HEK293 (cell line): Measurements from ENCODE around the gene DCTN3.
A peak's percentile ranks its signal among the peaks of the same experiment; 100 is the strongest.

Source experiments
- CTCF ChIA-PET: fragments of 350-600 bp; formaldehyde crosslinking; extraction: SDS; loops from one replicate; lab custom pipeline; 2021; ENCODE audit warnings: antibody characterized with exemption; lab: Yijun Ruan, JAX
- POLR2A ChIA-PET: fragments of 300-600 bp; formaldehyde crosslinking; extraction: SDS; loops from one replicate; lab custom pipeline; 2020; ENCODE audit warnings: antibody characterized with exemption, inconsistent platforms; lab: Yijun Ruan, JAX
- H3K27ac ChIP-seq: fragments of 200-500 bp; sonication (Bioruptor generic); 2 replicates; pipeline ENCODE4 v1.5.1; 2014; ENCODE audit warnings: low read depth, low read length, control low read depth, inconsistent platforms; ENCODE audit errors: extremely low read depth
- H3K36me3 ChIP-seq, 2 experiments: fragments of 200-500 bp in 1 of 2; sonication (Bioruptor generic) in 1 of 2; 1 replicate in 1 of 2; 2 replicates in 1 of 2; pipeline ENCODE4 v1.5.1; 2014 to 2017; ENCODE audit warnings: inconsistent platforms in 2 of 2, low read length in 2 of 2; ENCODE audit not compliant: control insufficient read depth in 2 of 2, insufficient read depth in 1 of 2
- H3K4me1 ChIP-seq: fragments of 200-500 bp; sonication (Bioruptor generic); 2 replicates; pipeline ENCODE4 v1.5.1; 2014; ENCODE audit warnings: mild to moderate bottlenecking, low read length, inconsistent platforms; ENCODE audit not compliant: control insufficient read depth, insufficient read depth
- H3K4me3 ChIP-seq: 2 replicates; pipeline ENCODE4 v1.5.1; 2011; ENCODE audit warnings: low read depth, mild to moderate bottlenecking, control low read depth, low read length, moderate library complexity
- H3K9me3 ChIP-seq: fragments of 200-500 bp; sonication (Bioruptor generic); 2 replicates; pipeline ENCODE4 v1.5.1; 2014; ENCODE audit warnings: low read depth, low read length, inconsistent platforms; ENCODE audit not compliant: control insufficient read depth, insufficient read depth
- HOXD13 ChIP-seq: sonication (generic); formaldehyde crosslinking; IDR thresholded peaks from 2 replicates; pipeline ENCODE4 v1.8.0; 2022; ENCODE audit warnings: missing genetic modification reagents, borderline replicate concordance
- SP2 ChIP-seq: fragments of 450-650 bp; formaldehyde crosslinking; IDR thresholded peaks from 2 replicates; pipeline ENCODE4 v1.5.1; 2016; ENCODE audit warnings: missing biosample characterization, missing genetic modification characterization
- SP3 ChIP-seq: fragments of 450-650 bp; formaldehyde crosslinking; IDR thresholded peaks from 2 replicates; pipeline ENCODE4 v1.5.1; 2016; ENCODE audit warnings: missing biosample characterization, missing genetic modification characterization
- YY2 ChIP-seq: fragments of 450-650 bp; formaldehyde crosslinking; IDR thresholded peaks from 2 replicates; pipeline ENCODE4 v1.5.1; 2016; ENCODE audit warnings: missing biosample characterization, missing genetic modification characterization
- ZBTB21 ChIP-seq: fragments of 450-650 bp; formaldehyde crosslinking; IDR thresholded peaks from 2 replicates; pipeline ENCODE4 v1.5.1; 2017; ENCODE audit warnings: missing biosample characterization, missing genetic modification characterization
- ZNF132 ChIP-seq: fragments of 450-650 bp; formaldehyde crosslinking; IDR thresholded peaks from 2 replicates; pipeline ENCODE4 v1.5.1; 2017; ENCODE audit warnings: missing biosample characterization, missing genetic modification characterization, borderline replicate concordance
- ZNF335 ChIP-seq: fragments of 450-650 bp; formaldehyde crosslinking; conservative IDR thresholded peaks from 2 replicates; pipeline ENCODE4 v1.5.1; 2016; ENCODE audit warnings: missing biosample characterization, missing genetic modification characterization
- ZNF341 ChIP-seq: fragments of 450-650 bp; formaldehyde crosslinking; IDR thresholded peaks from 2 replicates; pipeline ENCODE4; 2016; ENCODE audit warnings: low read depth, missing biosample characterization, missing genetic modification characterization
- ZNF350 ChIP-seq: fragments of 450-650 bp; formaldehyde crosslinking; IDR thresholded peaks from 2 replicates; pipeline ENCODE4 v1.5.0; 2017; ENCODE audit warnings: missing biosample characterization, mild to moderate bottlenecking, missing genetic modification characterization
- ZNF518A ChIP-seq: fragments of 450-650 bp; formaldehyde crosslinking; conservative IDR thresholded peaks from 2 replicates; pipeline ENCODE4 v1.5.1; 2016; ENCODE audit warnings: low read depth, missing biosample characterization, missing genetic modification characterization
- ZNF600 ChIP-seq: fragments of 450-650 bp; formaldehyde crosslinking; IDR thresholded peaks from 2 replicates; pipeline ENCODE4 v1.5.1; 2016; ENCODE audit warnings: missing biosample characterization, missing genetic modification characterization
- ZNF629 ChIP-seq: fragments of 450-650 bp; formaldehyde crosslinking; IDR thresholded peaks from 2 replicates; pipeline ENCODE4 v1.5.1; 2017; ENCODE audit warnings: missing biosample characterization, missing genetic modification characterization
- ZXDB ChIP-seq: fragments of 450-650 bp; formaldehyde crosslinking; IDR thresholded peaks from 2 replicates; pipeline ENCODE4 v1.5.1; 2016; ENCODE audit warnings: missing biosample characterization, missing genetic modification characterization
- TF ChIP-seq, protein P1 (sequence below): fragments of 450-650 bp; formaldehyde crosslinking; IDR thresholded peaks from 2 replicates; pipeline ENCODE4 v1.5.1; 2016; ENCODE audit warnings: missing biosample characterization, missing genetic modification characterization, low read depth
- TF ChIP-seq, protein P2 (sequence below): fragments of 450-650 bp; formaldehyde crosslinking; IDR thresholded peaks from 2 replicates; pipeline ENCODE4 v1.5.1; 2017; ENCODE audit warnings: missing biosample characterization, missing genetic modification characterization

The DCTN3 gene

DNA sequence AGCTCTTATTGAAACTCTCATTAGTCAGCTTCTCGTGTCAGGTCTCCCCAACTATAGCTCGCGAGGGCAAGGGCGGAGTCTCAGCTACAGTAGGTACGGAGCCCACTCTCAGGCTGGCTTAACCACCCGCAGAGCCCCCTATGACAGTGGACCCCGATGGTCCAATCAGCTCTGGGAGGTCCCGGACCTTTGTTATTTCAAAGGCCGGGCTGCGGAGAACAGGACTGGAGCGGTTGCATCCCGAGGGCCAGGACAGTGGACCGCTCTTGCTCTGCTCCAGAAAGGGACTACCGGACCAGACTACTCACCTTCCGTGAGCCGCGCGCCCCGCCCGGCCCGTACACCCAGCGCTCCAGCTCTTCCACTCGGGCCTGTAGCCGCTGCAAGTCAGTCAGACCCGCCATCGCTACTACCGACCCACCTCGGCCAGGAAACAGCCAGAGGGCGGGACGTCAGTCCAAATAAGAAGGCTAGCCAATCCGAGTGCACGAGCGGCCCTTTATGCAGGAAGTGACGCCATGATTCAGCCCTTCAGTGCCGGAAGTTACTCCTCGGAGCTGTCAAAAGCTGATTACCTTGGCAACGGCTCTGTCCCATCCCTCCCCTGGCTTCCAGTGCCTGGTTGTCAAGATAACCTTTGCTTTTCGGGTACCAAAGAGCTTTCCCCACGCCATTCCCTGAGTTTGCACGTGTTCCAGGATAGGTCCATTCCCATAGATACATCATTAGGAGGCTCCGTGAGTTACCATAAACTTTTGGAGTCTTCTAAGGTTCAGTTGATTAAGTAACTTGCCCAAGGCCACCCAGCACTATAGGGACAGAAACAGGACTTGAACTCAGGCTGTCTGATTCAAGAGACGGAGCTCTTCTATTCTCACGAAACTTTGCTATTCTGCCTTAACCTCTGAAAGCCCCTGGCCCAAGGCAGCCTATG, at the start of gene DCTN3:
Gene DCTN3, minus strand, starts transcription at position 435 of the 934 bp plus-strand sequence. Its CDS starts 31 bp downstream, at position 404.
- CTCF ChIA-PET: interaction anchor here (0.6 to 7.3 kb wide), 13 partner anchors 9 to 242 kb away, joined by 3 to 59 read pairs (median 3); partner anchors contain the start of genes ARID3C and RPP25L
- Histone ChIP-seq H3K4me1 (no peaks in the 10 kb centered on the region), H3K27ac (peak within 1 kb of the TSS; percentile 27; the same call in 1 of the 2 replicates), H3K4me3 (peak within 1 kb of the TSS; percentile 91), H3K36me3 (peaks cover 5 to 38% of the 10 kb centered on the region in 2 experiments; a peak in 2 of 3 replicates), H3K9me3 (no peaks in the 10 kb centered on the region)
- TF ChIP-seq ZNF335 (tag by site-specific recombination) (peak; percentile 14; the same call in 1 of the 2 replicates), HOXD13 (CRISPR knock-in tag) (peak; percentile 89), ZXDB (tag by site-specific recombination) (peak; percentile 14; the same call in 1 of the 2 replicates), ZNF518A (tag by site-specific recombination) (peak; percentile 89), YY2 (tag by site-specific recombination) (peak; percentile 58; the same call in 1 of the 2 replicates), SP2 (tag by site-specific recombination) (peak; percentile 94), ZNF350 (tag by site-specific recombination) (no peak), ZNF132 (tag by site-specific recombination) (no peak), SP3 (tag by site-specific recombination) (peak; percentile 23; the same call in 1 of the 2 replicates), ZBTB21 (tag by site-specific recombination) (peak; percentile 84), ZNF600 (tag by site-specific recombination) (0 out of 2 replicates have a peak, but pooled peaks have one; percentile 30), ZNF629 (tag by site-specific recombination) (peak; percentile 95), ZNF341 (tag by site-specific recombination) (peak; percentile 49; the same call in 1 of the 2 replicates)
- TF ChIP-seq, protein P1, sequence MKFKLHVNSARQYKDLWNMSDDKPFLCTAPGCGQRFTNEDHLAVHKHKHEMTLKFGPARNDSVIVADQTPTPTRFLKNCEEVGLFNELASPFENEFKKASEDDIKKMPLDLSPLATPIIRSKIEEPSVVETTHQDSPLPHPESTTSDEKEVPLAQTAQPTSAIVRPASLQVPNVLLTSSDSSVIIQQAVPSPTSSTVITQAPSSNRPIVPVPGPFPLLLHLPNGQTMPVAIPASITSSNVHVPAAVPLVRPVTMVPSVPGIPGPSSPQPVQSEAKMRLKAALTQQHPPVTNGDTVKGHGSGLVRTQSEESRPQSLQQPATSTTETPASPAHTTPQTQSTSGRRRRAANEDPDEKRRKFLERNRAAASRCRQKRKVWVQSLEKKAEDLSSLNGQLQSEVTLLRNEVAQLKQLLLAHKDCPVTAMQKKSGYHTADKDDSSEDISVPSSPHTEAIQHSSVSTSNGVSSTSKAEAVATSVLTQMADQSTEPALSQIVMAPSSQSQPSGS: peak; percentile 59; the same call in 1 of the 2 replicates
- TF ChIP-seq, protein P2, sequence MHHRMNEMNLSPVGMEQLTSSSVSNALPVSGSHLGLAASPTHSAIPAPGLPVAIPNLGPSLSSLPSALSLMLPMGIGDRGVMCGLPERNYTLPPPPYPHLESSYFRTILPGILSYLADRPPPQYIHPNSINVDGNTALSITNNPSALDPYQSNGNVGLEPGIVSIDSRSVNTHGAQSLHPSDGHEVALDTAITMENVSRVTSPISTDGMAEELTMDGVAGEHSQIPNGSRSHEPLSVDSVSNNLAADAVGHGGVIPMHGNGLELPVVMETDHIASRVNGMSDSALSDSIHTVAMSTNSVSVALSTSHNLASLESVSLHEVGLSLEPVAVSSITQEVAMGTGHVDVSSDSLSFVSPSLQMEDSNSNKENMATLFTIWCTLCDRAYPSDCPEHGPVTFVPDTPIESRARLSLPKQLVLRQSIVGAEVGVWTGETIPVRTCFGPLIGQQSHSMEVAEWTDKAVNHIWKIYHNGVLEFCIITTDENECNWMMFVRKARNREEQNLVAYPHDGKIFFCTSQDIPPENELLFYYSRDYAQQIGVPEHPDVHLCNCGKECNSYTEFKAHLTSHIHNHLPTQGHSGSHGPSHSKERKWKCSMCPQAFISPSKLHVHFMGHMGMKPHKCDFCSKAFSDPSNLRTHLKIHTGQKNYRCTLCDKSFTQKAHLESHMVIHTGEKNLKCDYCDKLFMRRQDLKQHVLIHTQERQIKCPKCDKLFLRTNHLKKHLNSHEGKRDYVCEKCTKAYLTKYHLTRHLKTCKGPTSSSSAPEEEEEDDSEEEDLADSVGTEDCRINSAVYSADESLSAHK: no peak
- POLR2A ChIA-PET: interaction anchor here (0.6 to 2.6 kb wide), 11 partner anchors 9 to 243 kb away, joined by 3 to 23 read pairs (median 4); partner anchors contain the start of genes GALT, MYORG and SIGMAR1
